Measurements from ENCODE around the gene RPL22L1.

- TF ChIP-seq, protein P1, sequence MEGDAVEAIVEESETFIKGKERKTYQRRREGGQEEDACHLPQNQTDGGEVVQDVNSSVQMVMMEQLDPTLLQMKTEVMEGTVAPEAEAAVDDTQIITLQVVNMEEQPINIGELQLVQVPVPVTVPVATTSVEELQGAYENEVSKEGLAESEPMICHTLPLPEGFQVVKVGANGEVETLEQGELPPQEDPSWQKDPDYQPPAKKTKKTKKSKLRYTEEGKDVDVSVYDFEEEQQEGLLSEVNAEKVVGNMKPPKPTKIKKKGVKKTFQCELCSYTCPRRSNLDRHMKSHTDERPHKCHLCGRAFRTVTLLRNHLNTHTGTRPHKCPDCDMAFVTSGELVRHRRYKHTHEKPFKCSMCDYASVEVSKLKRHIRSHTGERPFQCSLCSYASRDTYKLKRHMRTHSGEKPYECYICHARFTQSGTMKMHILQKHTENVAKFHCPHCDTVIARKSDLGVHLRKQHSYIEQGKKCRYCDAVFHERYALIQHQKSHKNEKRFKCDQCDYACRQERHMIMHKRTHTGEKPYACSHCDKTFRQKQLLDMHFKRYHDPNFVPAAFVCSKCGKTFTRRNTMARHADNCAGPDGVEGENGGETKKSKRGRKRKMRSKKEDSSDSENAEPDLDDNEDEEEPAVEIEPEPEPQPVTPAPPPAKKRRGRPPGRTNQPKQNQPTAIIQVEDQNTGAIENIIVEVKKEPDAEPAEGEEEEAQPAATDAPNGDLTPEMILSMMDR (IDR thresholded peaks at IDR 0.05) = no peak
- TF ChIP-seq EZH2phosphoT487 (IDR thresholded peaks at IDR 0.05) = no peak
These were observed 25.6 kb downstream of the RPL22L1 start for GRCh38 chr3:170844377-170844776.
